Colonic mucosa (tissue), 4 donors: ENCODE measurements around the gene KCNK7. TPM values are rescaled to one million over a fixed set of nuclear protein-coding genes. Genes with fewer than 3 reads are reported as not detected.
"Not testable (repeated sequence)": the region's sequence is repeated elsewhere in the genome, so short reads cannot be mapped to it uniquely, and the experiment has no call there.

Experiments
- DNase-seq: peaks from one replicate; pipeline ENCODE4 v3.0.0-alpha.2; 2020
- H3K27ac ChIP-seq: fragments of 200-600 bp; one replicate; pipeline ENCODE4 v1.8.0; 2021
- H3K27me3 ChIP-seq: fragments of 200-600 bp; one replicate; pipeline ENCODE4 v1.8.0; 2021
- H3K36me3 ChIP-seq: fragments of 200-600 bp; one replicate; pipeline ENCODE4 v1.8.0; 2021
- H3K4me1 ChIP-seq: fragments of 200-600 bp; one replicate; pipeline ENCODE4 v1.8.0; 2021; ENCODE audit warnings: mild to moderate bottlenecking
- H3K4me3 ChIP-seq: fragments of 200-600 bp; one replicate; pipeline ENCODE4 v1.8.0; 2021
- H3K9ac ChIP-seq, 2 donors: one replicate each; pipeline ENCODE4 v1.7.0; 2013; ENCODE audit warnings: control low read depth in 2 of 2, low read depth in 2 of 2, low read length in 2 of 2
- H3K9me3 ChIP-seq: fragments of 200-600 bp; one replicate; pipeline ENCODE4 v1.8.0; 2021
- CTCF ChIP-seq: fragments of 200-600 bp; IDR thresholded peaks from one replicate; pipeline ENCODE4 v1.8.0; 2022; ENCODE audit warnings: antibody characterized with exemption, mild to moderate bottlenecking
- intact Hi-C: fragments of 100-400 bp; cut with DNase I; formaldehyde crosslinking; loops from one replicate; pipeline ENCODE4 v1.14.1; 2022
- total RNA-seq, 2 donors: library from RNA; stranded (reverse); fragmentation: NEBNext Ultra II Directional in 1 of 2; extraction: Animal tissue kit (Norgen Biotek cat#: 25700) in 1 of 2; gene quantifications; one replicate each; pipeline ENCODE4 v1.2.1, GENCODE V29; 2021
- donor health status: healthy.
- donor health status: DM: no; HTN: no; CAD: no.
- donor health status: DM: no; HTN: no; CAD: no.

The KCNK7 gene
- total RNA-seq, 2 donors from 2014 or later: 0.40 to 0.69 TPM

- Histone ChIP-seq H3K9me3 (no peaks in the 10 kb centered on the region), H3K4me3 (peak overlapping the region; percentile 26), H3K27ac (peak overlapping the region; percentile 91), H3K9ac (peak overlapping the region; percentile 54 to 65), H3K36me3 (peaks cover 11% of the 10 kb centered on the region), H3K27me3 (no peaks in the 10 kb centered on the region), H3K4me1 (peaks cover 10% of the 10 kb centered on the region)
- intact Hi-C loops: no loop called here
- DNase-seq: peak; percentile 52
- TF ChIP-seq CTCF: no peak
Observed at GRCh38 chr11:65640483-65641296, 45.1 kb upstream of the KCNK7 start.

GRCh38 chr11:65639623-65640482 lies 44.3 kb upstream of the KCNK7 start:
- no peak for DNase-seq
- intact Hi-C loops: no loop called here
- peak overlapping the region; percentile 69 for H3K4me3 ChIP-seq
- H3K36me3 ChIP-seq: peaks cover 19% of the 10 kb centered on the region
- peak overlapping the region; percentile 54 to 65 for H3K9ac ChIP-seq
- no peaks in the 10 kb centered on the region for H3K27me3 ChIP-seq
- H3K4me1 ChIP-seq: peaks cover 10% of the 10 kb centered on the region
- no peaks in the 10 kb centered on the region for H3K9me3 ChIP-seq
- peak overlapping the region; percentile 91 for H3K27ac ChIP-seq
- TF ChIP-seq CTCF: no peak

- Histone ChIP-seq H3K27ac (peak overlapping the region; percentile 91), H3K36me3 (peaks cover 26% of the 10 kb centered on the region), H3K4me3 (peak overlapping the region; percentile 69), H3K9ac (peak overlapping the region in 1 of 2 donors; percentile 15)
- H3K27me3 ChIP-seq, H3K9me3 ChIP-seq, H3K4me1 ChIP-seq, DNase-seq, intact Hi-C loops: not testable (repeated sequence)
Observed at GRCh38 chr11:65639228-65639597, 43.6 kb upstream of the KCNK7 start.

GRCh38 chr11:65637794-65638419 lies 42.3 kb upstream of the KCNK7 start, which contains the start of gene SIPA1:
Gene SIPA1 (plus strand): TSS chr11:65638101. CDS start chr11:65640922, 2,821 bp downstream.
- no peak for TF ChIP-seq CTCF
- H3K27me3 ChIP-seq: no peaks in the 10 kb centered on the region
- H3K4me1 ChIP-seq: peaks cover 10% of the 10 kb centered on the region
- H3K9me3 ChIP-seq: no peaks in the 10 kb centered on the region
- peak within 1 kb of the TSS; percentile 69 for H3K4me3 ChIP-seq
- H3K36me3 ChIP-seq: peaks cover 26% of the 10 kb centered on the region
- H3K9ac ChIP-seq: peak within 1 kb of the TSS; percentile 71 to 92
- peak within 1 kb of the TSS; percentile 91 for H3K27ac ChIP-seq
- DNase-seq: peak; percentile 72
- intact Hi-C loops: no loop called here

GRCh38 chr11:65637032-65637557 lies 41.5 kb upstream of the KCNK7 start:
- Histone ChIP-seq H3K27me3 (no peaks in the 10 kb centered on the region), H3K27ac (peak overlapping the region; percentile 91), H3K9ac (no peak overlapping the region), H3K36me3 (peaks cover 26% of the 10 kb centered on the region), H3K9me3 (no peaks in the 10 kb centered on the region), H3K4me3 (no peak overlapping the region), H3K4me1 (peaks cover 10% of the 10 kb centered on the region)
- intact Hi-C loops: no loop called here
- TF ChIP-seq CTCF: no peak
- DNase-seq: no peak
